Neural cell (in vitro differentiated cells): ENCODE measurements around the gene PTGR3.

ENCODE experiments used
- EP300 ChIP-seq: fragments of 450-650 bp; conservative IDR thresholded peaks from 2 replicates; pipeline ENCODE4 v1.6.1; 2014; ENCODE audit warnings: antibody characterized with exemption, mild to moderate bottlenecking, moderate library complexity; ENCODE audit not compliant: poor library complexity, severe bottlenecking
- EZH2 ChIP-seq: fragments of 200-600, 300-800 bp; shearing (Covaris generic), sonication (generic); IDR thresholded peaks from 2 replicates; pipeline ENCODE4 v1.6.1; 2014; ENCODE audit warnings: antibody characterized with exemption, low read length, borderline replicate concordance, mild to moderate bottlenecking; ENCODE audit not compliant: insufficient read depth, poor library complexity, severe bottlenecking
- MXI1 ChIP-seq: fragments of 450-650 bp; conservative IDR thresholded peaks from 2 replicates; pipeline ENCODE4 v1.6.1; 2014; ENCODE audit warnings: antibody characterized with exemption, mild to moderate bottlenecking; ENCODE audit not compliant: poor library complexity, severe bottlenecking
- POLR2AphosphoS5 ChIP-seq: IDR thresholded peaks from 2 replicates; pipeline ENCODE4 v1.6.1; 2012
- RAD21 ChIP-seq: fragments of 450-650 bp; conservative IDR thresholded peaks from 2 replicates; pipeline ENCODE4 v1.6.1; 2014; ENCODE audit warnings: antibody characterized with exemption, mild to moderate bottlenecking, moderate library complexity
- SMC3 ChIP-seq: fragments of 450-650 bp; conservative IDR thresholded peaks from 2 replicates; pipeline ENCODE4 v1.6.1; 2014; ENCODE audit warnings: antibody characterized with exemption, mild to moderate bottlenecking, moderate library complexity; ENCODE audit not compliant: poor library complexity
- TAF1 ChIP-seq: IDR thresholded peaks from 2 replicates; pipeline ENCODE4 v1.6.1; 2012; ENCODE audit warnings: low read depth
- TF ChIP-seq, protein P1 (sequence below): fragments of 450-650 bp; IDR thresholded peaks from 2 replicates; pipeline ENCODE4 v1.5.1; 2014; ENCODE audit warnings: antibody characterized with exemption, mild to moderate bottlenecking, moderate library complexity; ENCODE audit not compliant: poor library complexity, severe bottlenecking
- TF ChIP-seq, protein P2 (sequence below): IDR thresholded peaks from 2 replicates; pipeline ENCODE4 v1.6.1; 2012; ENCODE audit warnings: borderline replicate concordance

DNA sequence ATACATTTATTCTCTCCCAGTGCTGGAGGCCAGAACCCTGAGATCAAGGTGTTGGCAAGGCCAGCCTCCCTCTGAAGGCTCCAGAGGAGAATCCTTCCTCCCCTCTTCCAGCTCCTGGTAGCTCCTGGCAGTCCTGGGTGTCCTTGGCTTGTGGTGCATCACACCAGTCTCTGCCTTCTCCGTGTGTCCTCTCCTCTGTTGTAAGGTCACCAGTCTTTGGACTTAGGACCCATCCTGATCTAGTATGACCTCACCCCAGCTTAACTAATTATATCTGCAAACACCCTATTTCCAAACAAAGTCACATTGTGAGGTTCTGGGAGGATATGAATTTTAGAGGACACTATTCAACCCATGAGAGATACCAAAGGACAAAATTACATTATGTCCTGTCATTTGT is 32.8 kb upstream of the PTGR3 start:
- TF ChIP-seq POLR2AphosphoS5 (no peak), EP300 (no peak), EZH2 (no peak), RAD21 (no peak), SMC3 (no peak), TAF1 (no peak), MXI1 (no peak)
- TF ChIP-seq, protein P1, sequence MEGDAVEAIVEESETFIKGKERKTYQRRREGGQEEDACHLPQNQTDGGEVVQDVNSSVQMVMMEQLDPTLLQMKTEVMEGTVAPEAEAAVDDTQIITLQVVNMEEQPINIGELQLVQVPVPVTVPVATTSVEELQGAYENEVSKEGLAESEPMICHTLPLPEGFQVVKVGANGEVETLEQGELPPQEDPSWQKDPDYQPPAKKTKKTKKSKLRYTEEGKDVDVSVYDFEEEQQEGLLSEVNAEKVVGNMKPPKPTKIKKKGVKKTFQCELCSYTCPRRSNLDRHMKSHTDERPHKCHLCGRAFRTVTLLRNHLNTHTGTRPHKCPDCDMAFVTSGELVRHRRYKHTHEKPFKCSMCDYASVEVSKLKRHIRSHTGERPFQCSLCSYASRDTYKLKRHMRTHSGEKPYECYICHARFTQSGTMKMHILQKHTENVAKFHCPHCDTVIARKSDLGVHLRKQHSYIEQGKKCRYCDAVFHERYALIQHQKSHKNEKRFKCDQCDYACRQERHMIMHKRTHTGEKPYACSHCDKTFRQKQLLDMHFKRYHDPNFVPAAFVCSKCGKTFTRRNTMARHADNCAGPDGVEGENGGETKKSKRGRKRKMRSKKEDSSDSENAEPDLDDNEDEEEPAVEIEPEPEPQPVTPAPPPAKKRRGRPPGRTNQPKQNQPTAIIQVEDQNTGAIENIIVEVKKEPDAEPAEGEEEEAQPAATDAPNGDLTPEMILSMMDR, result no peak
- TF ChIP-seq, protein P2, sequence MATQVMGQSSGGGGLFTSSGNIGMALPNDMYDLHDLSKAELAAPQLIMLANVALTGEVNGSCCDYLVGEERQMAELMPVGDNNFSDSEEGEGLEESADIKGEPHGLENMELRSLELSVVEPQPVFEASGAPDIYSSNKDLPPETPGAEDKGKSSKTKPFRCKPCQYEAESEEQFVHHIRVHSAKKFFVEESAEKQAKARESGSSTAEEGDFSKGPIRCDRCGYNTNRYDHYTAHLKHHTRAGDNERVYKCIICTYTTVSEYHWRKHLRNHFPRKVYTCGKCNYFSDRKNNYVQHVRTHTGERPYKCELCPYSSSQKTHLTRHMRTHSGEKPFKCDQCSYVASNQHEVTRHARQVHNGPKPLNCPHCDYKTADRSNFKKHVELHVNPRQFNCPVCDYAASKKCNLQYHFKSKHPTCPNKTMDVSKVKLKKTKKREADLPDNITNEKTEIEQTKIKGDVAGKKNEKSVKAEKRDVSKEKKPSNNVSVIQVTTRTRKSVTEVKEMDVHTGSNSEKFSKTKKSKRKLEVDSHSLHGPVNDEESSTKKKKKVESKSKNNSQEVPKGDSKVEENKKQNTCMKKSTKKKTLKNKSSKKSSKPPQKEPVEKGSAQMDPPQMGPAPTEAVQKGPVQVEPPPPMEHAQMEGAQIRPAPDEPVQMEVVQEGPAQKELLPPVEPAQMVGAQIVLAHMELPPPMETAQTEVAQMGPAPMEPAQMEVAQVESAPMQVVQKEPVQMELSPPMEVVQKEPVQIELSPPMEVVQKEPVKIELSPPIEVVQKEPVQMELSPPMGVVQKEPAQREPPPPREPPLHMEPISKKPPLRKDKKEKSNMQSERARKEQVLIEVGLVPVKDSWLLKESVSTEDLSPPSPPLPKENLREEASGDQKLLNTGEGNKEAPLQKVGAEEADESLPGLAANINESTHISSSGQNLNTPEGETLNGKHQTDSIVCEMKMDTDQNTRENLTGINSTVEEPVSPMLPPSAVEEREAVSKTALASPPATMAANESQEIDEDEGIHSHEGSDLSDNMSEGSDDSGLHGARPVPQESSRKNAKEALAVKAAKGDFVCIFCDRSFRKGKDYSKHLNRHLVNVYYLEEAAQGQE, result no peak
